H1 (cell line): ENCODE measurements around the gene NAA60. TPM values are rescaled to one million over a fixed set of nuclear protein-coding genes. Genes with fewer than 3 reads are reported as not detected.

ENCODE experiments used
- CTCF ChIA-PET: fragments of 300-600 bp; sonication (Branson Sonifier 250); formaldehyde crosslinking; loops from one replicate; lab custom pipeline; 2021; ENCODE audit not compliant: partially characterized antibody; lab: Charles Lee
- POLR2A ChIA-PET: fragments of 300-600 bp; sonication (Branson Sonifier 250); formaldehyde crosslinking; loops from one replicate; lab custom pipeline; 2021; ENCODE audit warnings: inconsistent platforms; ENCODE audit not compliant: partially characterized antibody; lab: Charles Lee
- DNase-seq, 2 experiments: peaks; one replicate each; pipeline versions ENCODE4 v3.0.0 to v3.0.0-alpha.2; 2010 to 2022; ENCODE audit warnings: low spot score in 2 of 2, low read depth in 1 of 2, mixed read lengths in 1 of 2
- FAIRE-seq: peaks from 2 replicates; lab custom pipeline; 2011; peaks lifted over from hg19 to GRCh38; lab: Jason Lieb, UNC
- H2AFZ ChIP-seq: 2 replicates; pipeline ENCODE4 v1.8.1; 2012; ENCODE audit warnings: low read length, inconsistent platforms
- H2AK5ac ChIP-seq: 2 replicates; pipeline ENCODE4 v1.6.1; 2013; ENCODE audit warnings: low read depth, low read length
- H2BK120ac ChIP-seq: replicated peaks from 2 replicates; pipeline ENCODE3; 2013; ENCODE audit warnings: low read depth, low read length, inconsistent platforms
- H2BK12ac ChIP-seq: 2 replicates; pipeline ENCODE4 v1.6.1; 2013; ENCODE audit warnings: low read depth, low read length
- H2BK15ac ChIP-seq: 2 replicates; pipeline ENCODE4 v1.6.1; 2013; ENCODE audit warnings: low read length
- H2BK20ac ChIP-seq: 2 replicates; pipeline ENCODE4 v1.6.1; 2013; ENCODE audit warnings: low read length
- H2BK5ac ChIP-seq: 2 replicates; pipeline ENCODE4 v1.6.1; 2013; ENCODE audit warnings: low read depth, low read length
- H3K14ac ChIP-seq: 2 replicates; pipeline ENCODE4 v1.6.1; 2013; ENCODE audit warnings: inconsistent platforms; ENCODE audit not compliant: insufficient read length
- H3K18ac ChIP-seq: 2 replicates; pipeline ENCODE4 v1.6.1; 2013; ENCODE audit warnings: low read length; ENCODE audit errors: extremely low read depth
- H3K23ac ChIP-seq: 2 replicates; pipeline ENCODE4 v1.6.1; 2013; ENCODE audit warnings: inconsistent platforms; ENCODE audit not compliant: insufficient read length
- H3K23me2 ChIP-seq: 2 replicates; pipeline ENCODE4 v1.6.1; 2013; ENCODE audit warnings: low read depth, low read length
- H3K27ac ChIP-seq: 2 replicates; pipeline ENCODE4 v1.6.1; 2011; ENCODE audit warnings: low read depth, low read length, inconsistent platforms
- H3K27me3 ChIP-seq, 4 experiments: replicated peaks in 1 of 4; 1 replicate in 1 of 4; 2 replicates in 3 of 4; pipeline versions ENCODE4 v1.6.1 to v1.8.1; 2011 to 2013; ENCODE audit warnings: low read length in 3 of 4, mild to moderate bottlenecking in 3 of 4, inconsistent platforms in 2 of 4, mixed read lengths in 2 of 4, moderate library complexity in 1 of 4; ENCODE audit not compliant: control insufficient read depth in 3 of 4, insufficient read depth in 3 of 4; ENCODE audit errors: extremely low read depth in 1 of 4
- H3K36me3 ChIP-seq, 4 experiments: 2 replicates each; pipeline versions ENCODE4 v1.6.1 to v1.8.1; 2011 to 2013; ENCODE audit warnings: mild to moderate bottlenecking in 4 of 4, low read length in 3 of 4, moderate library complexity in 2 of 4, control low read depth in 1 of 4, inconsistent platforms in 1 of 4; ENCODE audit not compliant: insufficient read depth in 4 of 4, control insufficient read depth in 2 of 4
- H3K4ac ChIP-seq: replicated peaks from 2 replicates; pipeline ENCODE3; 2013; ENCODE audit warnings: low read length, low read depth, mixed read lengths, inconsistent platforms; ENCODE audit not compliant: insufficient read length
- H3K4me1 ChIP-seq, 4 experiments: replicated peaks in 1 of 4; 1 replicate in 1 of 4; 2 replicates in 3 of 4; pipeline versions ENCODE4 v1.6.1 to v1.8.1; 2011 to 2013; ENCODE audit warnings: low read length in 3 of 4, inconsistent platforms in 2 of 4, mixed read lengths in 1 of 4; ENCODE audit not compliant: insufficient read depth in 4 of 4, control insufficient read depth in 3 of 4
- H3K4me2 ChIP-seq, 2 experiments: 2 replicates each; pipeline versions ENCODE4 v1.6.1 to v1.8.1; 2011 to 2013; ENCODE audit warnings: low read depth in 2 of 2, low read length in 2 of 2, control low read depth in 1 of 2, inconsistent platforms in 1 of 2, mild to moderate bottlenecking in 1 of 2; ENCODE audit not compliant: insufficient read depth in 1 of 2
- H3K4me3 ChIP-seq, 4 experiments: fragments of 200-600, 300-600 bp in 1 of 4; sonication (generic), shearing (Covaris generic), sonication (Bioruptor Twin) in 1 of 4; 2 replicates each; pipeline versions ENCODE4 v1.5.1 to v1.8.1; 2011 to 2016; ENCODE audit warnings: low read length in 4 of 4, low read depth in 3 of 4, control low read depth in 2 of 4, inconsistent platforms in 2 of 4, mild to moderate bottlenecking in 2 of 4, mixed read lengths in 1 of 4, moderate library complexity in 1 of 4; ENCODE audit not compliant: insufficient read depth in 2 of 4; ENCODE audit errors: extremely low read depth in 1 of 4
- H3K56ac ChIP-seq: replicated peaks from 2 replicates; pipeline ENCODE3; 2013; ENCODE audit warnings: low read depth, mild to moderate bottlenecking, mixed read lengths, low read length, inconsistent platforms; ENCODE audit not compliant: insufficient read length
- H3K79me1 ChIP-seq: 2 replicates; pipeline ENCODE4 v1.6.1; 2013; ENCODE audit warnings: low read depth, low read length, control low read depth
- H3K79me2 ChIP-seq, 2 experiments: 2 replicates each; pipeline versions ENCODE4 v1.6.1 to v1.8.1; 2012 to 2013; ENCODE audit warnings: low read length in 2 of 2, mild to moderate bottlenecking in 2 of 2, inconsistent platforms in 1 of 2; ENCODE audit not compliant: insufficient read depth in 2 of 2, control insufficient read depth in 1 of 2
- H3K9ac ChIP-seq, 4 experiments: replicated peaks in 1 of 4; 1 replicate in 1 of 4; 2 replicates in 3 of 4; pipeline versions ENCODE4 v1.6.1 to v1.8.1; 2011 to 2013; ENCODE audit warnings: low read depth in 3 of 4, low read length in 3 of 4, control low read depth in 2 of 4, mild to moderate bottlenecking in 2 of 4, moderate library complexity in 2 of 4, inconsistent platforms in 1 of 4; ENCODE audit errors: extremely low read depth in 1 of 4
- H3K9me3 ChIP-seq, 2 experiments: 2 replicates each; pipeline versions ENCODE4 v1.6.1 to v1.8.1; 2012 to 2013; ENCODE audit warnings: mild to moderate bottlenecking in 2 of 2, moderate library complexity in 2 of 2, control low read depth in 1 of 2, inconsistent platforms in 1 of 2, low read depth in 1 of 2, low read length in 1 of 2, mixed read lengths in 1 of 2; ENCODE audit not compliant: insufficient read depth in 2 of 2
- H4K20me1 ChIP-seq, 2 experiments: replicated peaks in 1 of 2; 2 replicates each; pipeline versions ENCODE3 to v1.8.1; 2011 to 2013; ENCODE audit warnings: inconsistent platforms in 2 of 2, low read length in 2 of 2, mild to moderate bottlenecking in 1 of 2; ENCODE audit not compliant: insufficient read depth in 2 of 2, control insufficient read depth in 1 of 2
- H4K5ac ChIP-seq: 2 replicates; pipeline ENCODE4 v1.6.1; 2013; ENCODE audit warnings: low read length, low read depth, mixed read lengths, inconsistent platforms; ENCODE audit not compliant: insufficient read length
- H4K8ac ChIP-seq: 2 replicates; pipeline ENCODE4 v1.8.0; 2013; ENCODE audit warnings: mild to moderate bottlenecking, moderate library complexity, low read length, inconsistent platforms; ENCODE audit not compliant: insufficient read depth; ENCODE audit errors: extremely low read depth
- H4K91ac ChIP-seq: replicated peaks from 2 replicates; pipeline ENCODE3; 2013; ENCODE audit warnings: low read length, mixed read lengths, inconsistent platforms; ENCODE audit not compliant: insufficient read length
- CBX5 ChIP-seq: fragments of 300-800, 300-1000 bp; sonication (generic); IDR thresholded peaks from 2 replicates; pipeline ENCODE4 v1.7.1; 2016; ENCODE audit warnings: antibody characterized with exemption, low read length, low read depth
- CHD2 ChIP-seq: IDR thresholded peaks from 2 replicates; pipeline ENCODE4 v1.6.1; 2012; ENCODE audit warnings: low read length, improper control_type of control experiment
- EP300 ChIP-seq, 2 experiments: IDR thresholded peaks; 1 replicate in 1 of 2; 2 replicates in 1 of 2; pipeline ENCODE4 v1.6.1; 2011 to 2012; ENCODE audit warnings: low read depth in 2 of 2, low read length in 2 of 2, mild to moderate bottlenecking in 2 of 2, borderline replicate concordance in 1 of 2, inconsistent platforms in 1 of 2, moderate library complexity in 1 of 2
- FOSL1 ChIP-seq: IDR thresholded peaks from 2 replicates; pipeline ENCODE4 v1.6.1; 2011; ENCODE audit warnings: mild to moderate bottlenecking, low read depth, low read length, moderate library complexity; ENCODE audit not compliant: insufficient read depth
- GABPA ChIP-seq: IDR thresholded peaks from 2 replicates; pipeline ENCODE4 v1.6.1; 2011; ENCODE audit warnings: mild to moderate bottlenecking, low read length, moderate library complexity, borderline replicate concordance; ENCODE audit not compliant: insufficient read depth
- SP1 ChIP-seq: IDR thresholded peaks from 2 replicates; pipeline ENCODE4 v1.6.1; 2011; ENCODE audit warnings: low read depth, low read length
- WGBS, 2 experiments: shearing (Covaris generic) in 1 of 2; methylation state at CpG; one replicate each; pipeline versions ENCODE4 v1.1.6 to v1.1.7; 2013 to 2015; ENCODE audit warnings: low lambda C conversion rate in 2 of 2, mixed read lengths in 2 of 2, inconsistent platforms in 1 of 2, low coverage in 1 of 2, missing lambda C conversion rate in 1 of 2; ENCODE audit not compliant: insufficient replicate concordance in 2 of 2, insufficient coverage in 1 of 2, insufficient read length in 1 of 2; ENCODE audit errors: extremely low coverage in 1 of 2, missing lambda C conversion rate in 1 of 2; 5-methylcytosine and 5-hydroxymethylcytosine counted together
- polyA plus RNA-seq, 7 experiments: library from polyadenylated mRNA; depleted of rRNA in 3 of 7; stranded (reverse) in 5 of 7; unstranded in 2 of 7; fragments of >200 nt in 5 of 7; fragments of 200-250 nt in 2 of 7; gene quantifications; 1 replicate in 5 of 7; 2 replicates in 1 of 7; 4 replicates in 1 of 7; pipeline versions ENCODE4 v1.2.1 to v1.2.3, GENCODE V29; 2011 to 2013; ENCODE audit warnings: missing spikeins in 2 of 7, mixed read lengths in 2 of 7
- total RNA-seq: library from RNA; stranded (reverse); fragmentation: NEBNext Ultra II Directional; extraction: Animal tissue kit (Norgen Biotek cat#: 25700); gene quantifications from 2 replicates; pipeline ENCODE4 v1.2.1, GENCODE V29; 2021
- TF ChIP-seq, protein P1 (sequence below): IDR thresholded peaks from 2 replicates; pipeline ENCODE4 v1.6.1; 2012; ENCODE audit warnings: inconsistent platforms

Gene NAA60
- total and polyA plus RNA-seq, 2 of the 8 experiments (the other 6 are each of a cell fraction or from before 2014, with no cell fraction given): 34.1 to 47.6 TPM

DNA sequence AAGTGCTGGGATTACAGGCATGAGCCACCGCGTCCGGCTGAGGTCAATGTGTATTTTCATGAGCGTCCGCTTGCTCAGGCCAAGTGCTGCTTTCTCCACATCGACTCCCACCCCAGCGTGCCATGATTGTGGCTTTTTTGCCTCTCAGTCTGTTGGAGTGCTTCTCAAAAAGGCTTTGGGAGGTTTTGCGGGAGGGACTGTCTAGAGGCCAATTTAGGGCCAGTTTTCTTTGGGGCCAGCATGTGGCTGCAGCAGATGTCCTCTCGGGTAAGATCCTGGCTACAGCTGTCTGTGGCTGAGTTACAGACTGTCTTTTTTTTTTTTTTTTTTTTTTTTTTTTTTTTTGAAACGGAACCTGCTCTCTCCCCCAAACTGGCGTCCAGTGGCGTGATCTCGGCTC lies 45.3 kb downstream of the NAA60 start:
- H3K27ac ChIP-seq: no peak overlapping the region
- ChIA-PET POLR2A (interaction anchor here (0.7 kb wide), 1 partner anchor 9 kb away, joined by 3 read pairs; no protein-coding TSS in a partner anchor), CTCF (interaction anchor here (1.1 to 6.7 kb wide), 2 partner anchors 8 to 176 kb away, joined by 5 to 27 read pairs; partner anchors contain the start of gene C16orf90)
- no peak overlapping the region for H3K23ac ChIP-seq
- no peak overlapping the region for H2BK20ac ChIP-seq
- H2BK12ac ChIP-seq: no peak overlapping the region
- H4K91ac ChIP-seq: no peak overlapping the region
- no peaks in the 10 kb centered on the region for H3K23me2 ChIP-seq
- no peak overlapping the region for H3K4ac ChIP-seq
- H3K4me1 ChIP-seq: no peaks in the 10 kb centered on the region
- no peaks in the 10 kb centered on the region; the same call in 1 of the 2 replicates for H3K79me1 ChIP-seq
- H4K8ac ChIP-seq: no peak overlapping the region
- TF ChIP-seq, protein P1, sequence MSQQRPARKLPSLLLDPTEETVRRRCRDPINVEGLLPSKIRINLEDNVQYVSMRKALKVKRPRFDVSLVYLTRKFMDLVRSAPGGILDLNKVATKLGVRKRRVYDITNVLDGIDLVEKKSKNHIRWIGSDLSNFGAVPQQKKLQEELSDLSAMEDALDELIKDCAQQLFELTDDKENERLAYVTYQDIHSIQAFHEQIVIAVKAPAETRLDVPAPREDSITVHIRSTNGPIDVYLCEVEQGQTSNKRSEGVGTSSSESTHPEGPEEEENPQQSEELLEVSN: no peak
- TF ChIP-seq EP300 (IDR thresholded peaks at IDR 0.05; ENCODE audit: borderline replicate concordance in 1 of 2, low read depth in 2 of 2, low read length in 2 of 2) (no peak), CHD2 (no peak), GABPA (no peak), FOSL1 (no peak), SP1 (no peak), CBX5 (no peak)
- H2AK5ac ChIP-seq: no peak overlapping the region
- no peak overlapping the region for H3K18ac ChIP-seq
- H4K5ac ChIP-seq: no peak overlapping the region
- H2BK120ac ChIP-seq: no peak overlapping the region
- no peak for DNase-seq
- H3K36me3 ChIP-seq: peaks cover 3 to 12% (median 9%) of the 10 kb centered on the region in 4 experiments; a peak in 4 of 8 replicates
- FAIRE-seq: no peak
- H3K4me3 ChIP-seq: no peak overlapping the region
- no peak overlapping the region for H3K14ac ChIP-seq
- no peaks in the 10 kb centered on the region for H3K9me3 ChIP-seq
- no peak overlapping the region for H2BK5ac ChIP-seq
- 76% methylated on average over 9 of the region's 13 CpGs; no CpG with 5 or more reads in 1 of the 2 experiments for WGBS, 2 experiments
- peaks cover 2 to 7% of the 10 kb centered on the region in 2 experiments for H4K20me1 ChIP-seq
- H2AFZ ChIP-seq: no peak overlapping the region
- no peak overlapping the region for H3K4me2 ChIP-seq
- H2BK15ac ChIP-seq: no peak overlapping the region
- no peaks in the 10 kb centered on the region for H3K79me2 ChIP-seq
- no peak overlapping the region for H3K9ac ChIP-seq
- H3K56ac ChIP-seq: no peak overlapping the region
- no peaks in the 10 kb centered on the region for H3K27me3 ChIP-seq
